K562 (cell line): ENCODE results near the gene STX2. TPM values are rescaled to one million over a fixed set of nuclear protein-coding genes. Genes with fewer than 3 reads are reported as not detected.
A peak's percentile ranks its signal among the peaks of the same experiment; 100 is the strongest.

Experiments used
- ASH1L ChIP-seq: fragments of 450-650 bp; IDR thresholded peaks from 2 replicates; pipeline ENCODE4 v1.6.1; 2018; ENCODE audit warnings: borderline replicate concordance, mild to moderate bottlenecking, low read depth; ENCODE audit not compliant: partially characterized antibody
- BRD4 ChIP-seq: fragments of 200-600 bp; sonication (generic); IDR thresholded peaks from 2 replicates; pipeline ENCODE4 v1.6.1; 2017; ENCODE audit warnings: inconsistent platforms
- CCNT2 ChIP-seq: IDR thresholded peaks from 2 replicates; pipeline ENCODE4 v1.6.1; 2011; ENCODE audit warnings: borderline replicate concordance, low read depth, mild to moderate bottlenecking, moderate library complexity, mixed read lengths, low read length; ENCODE audit not compliant: insufficient read length; ENCODE audit errors: extremely low read depth
- CHCHD3 ChIP-seq: fragments of 250-450 bp; sonication (Bioruptor Pico); IDR thresholded peaks from 2 replicates; pipeline ENCODE4 v2.1.2; 2022; ENCODE audit warnings: mild to moderate bottlenecking
- ELF2 ChIP-seq: fragments of 250-450 bp; sonication (Bioruptor Pico); IDR thresholded peaks from 2 replicates; pipeline ENCODE4 v1.5.0; 2021; ENCODE audit warnings: mild to moderate bottlenecking
- FOXJ2 ChIP-seq: fragments of 200-800 bp; sonication (Bioruptor generic); IDR thresholded peaks from 2 replicates; pipeline ENCODE4 v1.6.1; 2016; ENCODE audit warnings: missing genetic modification characterization, missing compliant biosample characterization
- KLF6 ChIP-seq: fragments of 250-450 bp; sonication (Bioruptor Pico); IDR thresholded peaks from 2 replicates; pipeline ENCODE4 v1.4.0; 2020; ENCODE audit warnings: mild to moderate bottlenecking, moderate library complexity, borderline replicate concordance
- NFE2 ChIP-seq: IDR thresholded peaks from 2 replicates; pipeline ENCODE4 v1.6.1; 2014; ENCODE audit warnings: antibody characterized with exemption, low read depth
- NFE2L1 ChIP-seq: fragments of 450-650 bp; IDR thresholded peaks from 2 replicates; pipeline ENCODE4 v1.6.1; 2016; ENCODE audit warnings: missing genetic modification characterization, low read depth, mild to moderate bottlenecking, missing compliant biosample characterization, moderate library complexity, borderline replicate concordance
- NR2C1 ChIP-seq, 2 experiments: fragments of 450-650 bp; IDR thresholded peaks; 2 replicates each; pipeline ENCODE4 v1.6.1; 2017; ENCODE audit warnings: mild to moderate bottlenecking in 2 of 2, antibody characterized with exemption in 1 of 2, inconsistent platforms in 1 of 2, missing compliant biosample characterization in 1 of 2, missing genetic modification characterization in 1 of 2
- NR2F6 ChIP-seq: fragments of 450-650 bp; formaldehyde crosslinking; IDR thresholded peaks from 2 replicates; pipeline ENCODE4 v1.4.0; 2020; ENCODE audit warnings: mild to moderate bottlenecking
- SMARCE1 ChIP-seq: fragments of 450-650 bp; IDR thresholded peaks from 2 replicates; pipeline ENCODE4 v1.7.1; 2016; ENCODE audit warnings: mild to moderate bottlenecking
- TAF15 ChIP-seq: fragments of 200-400 bp; formaldehyde crosslinking; IDR thresholded peaks from 2 replicates; pipeline ENCODE4 v1.6.1; 2017; ENCODE audit warnings: mild to moderate bottlenecking, low read depth, low read length, moderate library complexity
- ZBTB11 ChIP-seq, 3 experiments: fragments of 200-800 bp in 1 of 3; fragments of 250-450 bp in 1 of 3; fragments of 450-650 bp in 1 of 3; sonication (Bioruptor Pico) in 1 of 3; sonication (Bioruptor generic) in 1 of 3; formaldehyde crosslinking in 1 of 3; IDR thresholded peaks; 2 replicates each; pipeline versions ENCODE4 v1.6.1 to v1.8.0; 2016 to 2022; ENCODE audit warnings: mild to moderate bottlenecking in 2 of 3, missing genetic modification characterization in 2 of 3, missing compliant biosample characterization in 1 of 3, moderate library complexity in 1 of 3
- ZNF507 ChIP-seq: conservative IDR thresholded peaks from 2 replicates; pipeline ENCODE4 v1.6.1; 2017; ENCODE audit warnings: missing genetic modification characterization, missing compliant biosample characterization
- ZNF551 ChIP-seq: fragments of 250-450 bp; sonication (Bioruptor Pico); IDR thresholded peaks from 2 replicates; pipeline ENCODE4 v1.5.0; 2021; ENCODE audit warnings: mild to moderate bottlenecking, moderate library complexity
- polyA plus RNA-seq, 8 experiments: library from polyadenylated mRNA; depleted of rRNA in 4 of 8; stranded (reverse) in 5 of 8; unstranded in 3 of 8; fragments of >200 nt; fragmentation: Nextera tagmentation in 2 of 8; fragmentation: Illumina TruSeq in 1 of 8; extraction: Ambion mirVana in 2 of 8; extraction: Trizol in 1 of 8; gene quantifications; 2 replicates each; pipeline versions ENCODE4 v1.2.1 to v1.2.3, GENCODE V29; 2011 to 2014; ENCODE audit warnings: inconsistent platforms in 1 of 8, missing spikeins in 1 of 8
- total RNA-seq, 7 experiments: library from RNA; depleted of rRNA in 6 of 7; stranded (reverse); fragments of >200 nt in 6 of 7; fragmentation: Illumina TruSeq in 2 of 7; extraction: Trizol in 2 of 7; gene quantifications; 2 replicates each; pipeline versions ENCODE4 v1.2.1 to v1.2.3, GENCODE V29; 2011 to 2021; ENCODE audit warnings: low replicate concordance in 1 of 7
- TF ChIP-seq, protein P1 (sequence below): fragments of 250-450 bp; sonication (Bioruptor Pico); IDR thresholded peaks from 2 replicates; pipeline ENCODE4 v1.8.0; 2021; ENCODE audit warnings: borderline replicate concordance, mild to moderate bottlenecking, moderate library complexity; ENCODE audit not compliant: poor library complexity, severe bottlenecking
- TF ChIP-seq, protein P2 (sequence below): sonication (generic); formaldehyde crosslinking; IDR thresholded peaks from 2 replicates; pipeline ENCODE4 v1.8.0; 2022; ENCODE audit warnings: mild to moderate bottlenecking, missing genetic modification reagents

The STX2 gene
- total and polyA plus RNA-seq, 9 of the 15 experiments (the other 6 are each of a cell fraction or from before 2014, with no cell fraction given) = 22.2 to 54.6 (median 30.8) TPM

DNA sequence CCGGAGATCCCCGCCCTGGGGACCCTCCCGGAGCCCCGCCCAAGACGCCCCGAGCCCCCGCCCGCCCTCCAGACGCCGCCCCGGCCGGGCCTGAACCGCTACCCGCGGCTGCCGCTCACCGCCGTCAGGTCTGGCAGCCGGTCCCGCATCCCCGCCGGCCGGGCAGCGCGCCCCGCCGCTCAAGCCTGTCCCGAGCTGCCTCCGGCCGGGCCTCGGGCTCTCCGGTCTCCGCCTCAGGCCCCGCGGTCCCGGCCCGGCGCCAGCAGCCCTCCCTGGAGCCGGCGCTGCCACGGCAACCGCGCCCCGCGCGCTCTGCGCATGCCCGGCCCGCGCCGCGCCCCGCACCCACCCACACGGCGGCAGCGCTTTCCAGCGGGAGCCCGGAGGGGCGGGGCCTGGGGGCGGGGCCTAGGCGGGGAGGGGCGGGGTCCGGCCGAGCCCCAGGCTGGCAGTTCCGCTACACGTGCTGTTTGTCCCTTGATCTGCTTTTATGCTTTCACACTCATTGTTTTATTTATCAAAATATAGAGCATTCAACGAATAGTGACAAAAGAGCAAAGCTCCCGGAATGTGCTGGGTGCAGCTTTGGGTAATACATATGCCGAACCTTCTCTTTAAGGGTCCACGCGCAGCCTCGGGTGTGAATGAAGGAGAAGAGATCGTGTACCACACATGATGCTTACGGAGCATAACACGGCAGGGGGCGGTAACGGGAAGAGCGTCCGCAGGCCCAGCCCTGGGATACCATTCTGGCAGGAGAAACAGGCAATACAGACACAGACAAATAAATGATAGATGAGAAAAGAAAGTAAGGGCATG, at the start of gene STX2 (continued):
- TF ChIP-seq, protein P1, sequence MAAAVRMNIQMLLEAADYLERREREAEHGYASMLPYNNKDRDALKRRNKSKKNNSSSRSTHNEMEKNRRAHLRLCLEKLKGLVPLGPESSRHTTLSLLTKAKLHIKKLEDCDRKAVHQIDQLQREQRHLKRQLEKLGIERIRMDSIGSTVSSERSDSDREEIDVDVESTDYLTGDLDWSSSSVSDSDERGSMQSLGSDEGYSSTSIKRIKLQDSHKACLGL = peak; percentile 40
- TF ChIP-seq TAF15 (no peak), BRD4 (no peak), ELF2 (CRISPR knock-in tag) (no peak), CCNT2 (peak; percentile 24), CHCHD3 (no peak), ZBTB11 (CRISPR knock-in tag; IDR thresholded peaks at IDR 0.05) (0 out of 6 replicates have a peak, but pooled peaks of 1 of the 3 experiments have one; percentile 41), NR2F6 (CRISPR knock-in tag) (no peak), NR2C1 (IDR thresholded peaks at IDR 0.05) (no peak), NR2C1 (tag; IDR thresholded peaks at IDR 0.05) (0 out of 2 replicates have a peak, but pooled peaks have one; percentile 13), KLF6 (CRISPR knock-in tag) (no peak), ASH1L (peak; percentile 53), ZNF551 (CRISPR knock-in tag) (no peak), FOXJ2 (tag) (no peak), ZNF507 (tag) (no peak), NFE2L1 (tag) (no peak), SMARCE1 (peak; percentile 70), NFE2 (0 out of 2 replicates have a peak, but pooled peaks have one; percentile 17)
- TF ChIP-seq, protein P2, sequence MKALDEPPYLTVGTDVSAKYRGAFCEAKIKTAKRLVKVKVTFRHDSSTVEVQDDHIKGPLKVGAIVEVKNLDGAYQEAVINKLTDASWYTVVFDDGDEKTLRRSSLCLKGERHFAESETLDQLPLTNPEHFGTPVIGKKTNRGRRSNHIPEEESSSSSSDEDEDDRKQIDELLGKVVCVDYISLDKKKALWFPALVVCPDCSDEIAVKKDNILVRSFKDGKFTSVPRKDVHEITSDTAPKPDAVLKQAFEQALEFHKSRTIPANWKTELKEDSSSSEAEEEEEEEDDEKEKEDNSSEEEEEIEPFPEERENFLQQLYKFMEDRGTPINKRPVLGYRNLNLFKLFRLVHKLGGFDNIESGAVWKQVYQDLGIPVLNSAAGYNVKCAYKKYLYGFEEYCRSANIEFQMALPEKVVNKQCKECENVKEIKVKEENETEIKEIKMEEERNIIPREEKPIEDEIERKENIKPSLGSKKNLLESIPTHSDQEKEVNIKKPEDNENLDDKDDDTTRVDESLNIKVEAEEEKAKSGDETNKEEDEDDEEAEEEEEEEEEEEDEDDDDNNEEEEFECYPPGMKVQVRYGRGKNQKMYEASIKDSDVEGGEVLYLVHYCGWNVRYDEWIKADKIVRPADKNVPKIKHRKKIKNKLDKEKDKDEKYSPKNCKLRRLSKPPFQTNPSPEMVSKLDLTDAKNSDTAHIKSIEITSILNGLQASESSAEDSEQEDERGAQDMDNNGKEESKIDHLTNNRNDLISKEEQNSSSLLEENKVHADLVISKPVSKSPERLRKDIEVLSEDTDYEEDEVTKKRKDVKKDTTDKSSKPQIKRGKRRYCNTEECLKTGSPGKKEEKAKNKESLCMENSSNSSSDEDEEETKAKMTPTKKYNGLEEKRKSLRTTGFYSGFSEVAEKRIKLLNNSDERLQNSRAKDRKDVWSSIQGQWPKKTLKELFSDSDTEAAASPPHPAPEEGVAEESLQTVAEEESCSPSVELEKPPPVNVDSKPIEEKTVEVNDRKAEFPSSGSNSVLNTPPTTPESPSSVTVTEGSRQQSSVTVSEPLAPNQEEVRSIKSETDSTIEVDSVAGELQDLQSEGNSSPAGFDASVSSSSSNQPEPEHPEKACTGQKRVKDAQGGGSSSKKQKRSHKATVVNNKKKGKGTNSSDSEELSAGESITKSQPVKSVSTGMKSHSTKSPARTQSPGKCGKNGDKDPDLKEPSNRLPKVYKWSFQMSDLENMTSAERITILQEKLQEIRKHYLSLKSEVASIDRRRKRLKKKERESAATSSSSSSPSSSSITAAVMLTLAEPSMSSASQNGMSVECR = peak; percentile 64; the same call in 1 of the 2 replicates
